Measurements from ENCODE around the gene PMM1.
"Not testable (repeated sequence)": the region's sequence is repeated elsewhere in the genome, so short reads cannot be mapped to it uniquely, and the experiment has no call there.

The PMM1 gene

DNA sequence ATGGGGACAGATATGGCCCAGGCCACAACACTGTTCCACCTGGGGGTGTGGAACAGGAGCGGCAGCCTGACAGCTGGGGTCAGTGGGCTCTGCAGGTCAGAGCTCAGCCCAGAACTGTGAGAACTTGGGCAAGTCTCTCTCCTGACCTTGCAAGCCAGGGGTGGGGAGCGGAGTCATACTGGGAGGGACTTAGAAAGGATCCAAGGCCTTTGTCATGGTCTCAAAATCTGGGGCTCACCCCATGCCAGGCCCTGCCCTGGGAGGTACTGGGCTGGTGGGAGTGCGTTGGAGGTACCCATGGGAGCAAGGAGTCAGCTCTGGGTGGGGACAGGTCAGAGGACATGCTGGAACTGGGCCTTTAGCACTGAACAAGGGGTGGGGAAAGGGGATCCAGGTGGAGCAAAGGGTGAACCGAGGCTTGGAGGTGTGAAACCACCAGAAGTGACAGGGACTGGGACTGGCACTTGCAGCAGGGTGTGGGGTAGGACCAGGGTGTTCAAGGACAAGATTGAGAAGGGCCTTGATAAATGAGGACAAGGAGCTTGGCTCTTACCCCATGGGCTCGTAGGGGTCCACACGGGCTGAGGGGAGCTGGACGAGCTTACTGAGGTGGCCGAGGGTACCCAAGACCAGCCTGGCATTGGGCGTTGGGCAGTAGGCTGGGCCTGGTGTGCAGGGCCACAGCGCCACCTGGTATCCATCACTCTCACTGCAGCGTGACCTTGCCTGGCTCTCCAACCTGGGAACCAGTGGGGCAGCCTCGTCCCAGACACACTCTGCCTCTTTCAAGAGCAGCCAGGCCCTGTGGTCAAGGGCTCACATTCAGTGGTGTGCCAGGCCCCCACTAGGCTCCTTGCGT lies 7.4 kb upstream of the PMM1 start:
- DNase-seq (ENCODE audit: low spot score) = peak; percentile 69

DNA sequence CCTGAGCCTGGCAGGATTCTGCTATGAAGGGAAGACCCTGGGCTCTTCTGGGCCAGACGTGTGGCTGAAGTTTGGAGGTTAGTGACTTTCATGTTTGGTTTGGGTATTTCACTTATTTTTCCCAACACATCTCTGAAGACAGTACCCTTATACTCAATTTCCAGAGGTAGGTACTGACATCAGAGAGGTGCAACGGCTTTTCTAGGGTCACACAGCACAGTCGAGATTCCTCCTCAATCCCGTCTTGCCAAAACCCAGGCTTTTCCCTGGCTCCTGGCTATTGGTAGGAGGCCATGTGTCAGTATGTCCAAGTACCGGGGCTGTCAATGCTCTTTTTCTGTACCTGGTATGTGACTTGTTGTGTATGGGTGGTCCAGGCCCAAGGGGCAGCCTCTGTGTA lies 6.1 kb upstream of the PMM1 start:
- DNase-seq (ENCODE audit: low spot score) = no peak

DNA sequence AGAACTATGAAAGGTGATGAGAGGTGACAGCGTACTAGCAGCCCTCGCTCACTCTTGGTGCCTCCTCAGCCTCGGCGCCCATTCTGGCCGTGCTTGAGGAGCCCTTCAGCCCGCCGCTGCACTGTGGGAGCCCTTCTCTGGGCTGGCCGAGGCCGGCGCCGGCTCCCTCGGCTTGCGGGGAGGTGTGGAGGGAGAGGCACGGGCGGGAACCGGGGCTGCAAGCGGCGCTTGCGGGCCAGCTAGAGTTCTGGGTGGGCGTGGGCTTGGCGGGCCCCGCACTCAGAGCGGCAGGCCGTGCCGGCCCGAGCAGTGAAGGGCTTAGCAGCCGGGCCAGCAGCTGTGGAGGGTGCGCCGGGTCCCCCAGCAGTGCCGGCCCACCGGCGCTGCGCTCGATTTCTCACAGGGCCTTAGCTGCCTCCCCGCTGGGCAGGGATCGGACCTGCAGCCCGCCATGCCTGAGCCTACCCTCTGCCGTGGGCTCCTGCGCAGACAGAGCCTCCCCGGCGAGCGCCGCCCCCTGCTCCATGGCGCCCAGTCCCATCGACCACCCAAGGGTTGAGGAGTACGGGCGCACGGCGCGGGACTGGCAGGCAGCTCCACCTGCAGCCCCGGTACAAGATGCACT lies 3.8 kb upstream of the PMM1 start:
- not testable (repeated sequence) for DNase-seq (ENCODE audit: low spot score)

DNA sequence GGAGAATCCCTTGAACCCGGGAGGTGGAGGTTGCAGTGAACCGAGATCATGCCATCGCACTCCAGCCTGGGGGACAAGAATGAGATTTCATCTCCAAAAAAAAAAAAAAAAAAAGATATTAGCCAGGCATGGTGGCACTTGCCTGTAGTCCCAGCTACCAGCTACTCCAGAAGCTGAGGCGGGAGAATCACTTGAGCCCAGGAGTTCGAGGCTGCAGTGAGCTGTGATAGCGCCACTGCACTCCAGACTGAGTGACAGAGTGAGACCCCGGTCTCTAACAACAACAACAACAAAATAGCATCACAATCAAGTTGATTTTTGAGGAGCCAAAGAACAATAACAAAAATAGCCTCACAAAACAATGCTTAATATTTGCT lies 2.3 kb downstream of the PMM1 start:
- no peak for DNase-seq (ENCODE audit: low spot score)

DNA sequence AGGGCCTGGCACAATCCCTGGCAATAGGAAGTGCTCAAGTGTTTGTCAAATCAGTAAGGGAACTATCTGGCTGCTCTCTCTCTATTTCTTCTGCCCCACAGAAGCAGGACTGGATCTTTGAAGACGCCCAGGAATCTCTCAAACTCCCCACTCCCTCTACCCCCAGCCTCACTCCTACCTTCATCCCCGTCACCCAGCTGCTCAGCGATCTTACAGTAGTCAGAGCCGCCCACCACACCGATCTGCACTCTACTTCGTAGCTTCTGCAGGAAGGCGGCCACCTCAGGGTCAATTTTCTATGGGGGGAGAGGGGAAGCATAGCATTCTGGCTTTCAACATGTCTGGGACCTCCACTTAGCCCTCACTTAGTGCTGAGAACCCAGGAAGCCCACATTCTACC lies 3.7 kb downstream of the PMM1 start:
- DNase-seq (ENCODE audit: low spot score) = no peak

DNA sequence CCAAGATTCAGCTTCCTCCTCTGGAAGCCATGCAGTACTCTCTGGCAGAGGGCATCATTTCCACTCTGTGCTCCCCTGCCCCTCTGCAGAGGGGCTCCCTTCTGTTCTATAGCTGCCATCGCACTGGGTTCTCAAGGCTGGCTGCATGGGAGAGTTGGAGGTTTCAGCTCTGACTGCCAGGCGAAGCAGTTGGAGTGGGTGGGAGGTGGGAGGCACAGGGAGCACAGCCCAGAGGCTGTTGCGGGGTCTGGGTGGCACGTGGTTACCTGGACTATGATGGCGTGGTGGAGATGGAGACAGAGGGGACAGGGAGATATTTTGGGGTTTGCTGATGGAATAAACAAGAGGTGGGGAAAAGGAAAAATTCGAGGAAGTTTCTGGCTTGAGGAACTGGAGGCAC lies 4.8 kb downstream of the PMM1 start:
- DNase-seq (ENCODE audit: low spot score) = no peak

DNA sequence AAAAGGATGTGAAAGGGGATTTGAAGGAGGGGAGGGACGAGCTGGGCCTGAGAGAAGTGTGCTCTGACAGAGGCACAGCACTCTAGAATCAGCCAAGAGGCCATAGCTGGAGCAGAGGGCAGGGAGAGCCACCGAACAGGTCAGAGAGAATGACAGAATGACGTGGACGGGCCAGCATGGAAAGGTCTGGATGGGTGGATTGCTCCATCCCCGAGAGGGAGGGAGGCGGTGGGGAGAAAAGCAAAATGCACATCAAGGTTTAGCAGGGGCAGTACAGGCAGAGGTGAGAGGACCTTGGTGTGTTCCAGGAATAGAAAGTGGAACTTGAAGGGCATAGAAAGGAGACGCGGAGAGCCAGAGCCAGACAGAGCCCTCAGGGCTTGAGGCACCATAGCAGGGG lies 6.9 kb downstream of the PMM1 start:
- DNase-seq (ENCODE audit: low spot score) = no peak

DNA sequence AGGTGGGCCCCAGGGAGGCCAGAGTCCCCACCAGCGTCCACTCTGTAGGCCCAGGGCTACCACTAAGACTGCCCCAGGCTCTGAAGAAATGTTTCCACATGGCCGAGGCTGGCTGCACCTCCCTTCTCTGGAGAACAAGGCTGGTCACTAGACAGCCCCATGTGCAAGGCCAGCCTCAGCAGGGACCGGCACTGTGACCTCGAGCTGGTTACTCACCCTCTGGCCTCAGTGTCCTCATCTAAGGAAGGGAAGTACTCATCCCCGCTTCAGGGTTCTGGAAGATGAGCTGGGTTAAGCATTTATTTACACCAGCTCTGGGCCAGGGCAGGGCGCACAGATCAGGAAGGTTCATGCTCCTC lies 9.7 kb downstream of the PMM1 start:
- DNase-seq (ENCODE audit: low spot score) = no peak

DNA sequence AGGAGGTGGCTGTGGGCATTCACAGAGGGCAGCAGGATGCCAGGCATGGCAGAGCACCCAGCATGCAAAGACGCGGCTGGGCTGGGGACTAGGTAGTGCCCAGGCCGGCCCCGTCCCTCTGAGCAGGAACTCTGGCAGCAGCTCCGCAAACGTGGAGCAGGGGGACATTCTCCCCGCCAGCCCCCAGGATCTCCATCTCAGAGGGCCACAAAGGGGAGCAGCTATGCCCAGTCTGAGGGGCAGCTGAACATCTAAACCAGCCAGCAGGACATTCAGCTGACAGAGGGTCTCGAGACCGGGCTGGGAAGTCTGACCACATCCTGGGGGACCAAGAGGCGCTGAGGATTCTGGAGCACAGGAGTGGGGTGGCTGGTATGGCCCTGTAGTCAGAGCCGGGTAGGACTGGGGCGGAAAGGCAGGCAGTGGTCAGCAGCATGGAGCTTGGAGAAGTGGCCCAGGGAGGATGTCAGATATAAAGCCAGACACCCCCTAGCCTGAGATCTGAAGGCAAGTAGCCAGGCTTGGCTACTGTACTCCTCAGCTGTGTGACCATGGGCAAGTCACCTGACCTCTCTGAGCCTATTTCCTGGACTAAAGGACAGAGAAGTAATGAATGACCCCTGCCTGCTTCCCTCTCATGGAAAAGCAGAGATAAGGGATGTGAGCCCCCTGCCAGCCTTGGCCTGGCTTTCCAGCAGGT lies 10.2 kb downstream of the PMM1 start:
- no peak for DNase-seq (ENCODE audit: low spot score)

DNA sequence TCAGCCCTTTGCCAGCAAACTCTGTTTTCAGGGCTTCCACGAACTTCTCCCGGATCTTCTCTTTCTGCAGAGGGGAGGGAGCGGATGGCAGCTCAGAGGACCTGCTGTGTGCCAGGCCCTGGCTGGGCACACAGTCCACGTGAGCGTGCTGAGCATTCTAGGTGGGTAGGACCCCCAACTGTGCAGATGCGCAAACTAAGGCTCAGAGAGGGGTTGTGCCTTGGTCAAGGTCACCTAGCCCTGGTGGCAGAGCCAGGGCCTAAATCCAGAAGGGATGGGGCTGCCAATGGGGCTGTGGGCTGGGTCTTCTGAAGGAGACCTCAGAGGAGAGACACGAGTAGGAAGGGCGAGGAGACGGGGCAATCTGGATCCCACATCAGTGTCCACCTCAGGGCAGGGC lies 10.8 kb downstream of the PMM1 start:
- no peak for DNase-seq (ENCODE audit: low spot score)

DNA sequence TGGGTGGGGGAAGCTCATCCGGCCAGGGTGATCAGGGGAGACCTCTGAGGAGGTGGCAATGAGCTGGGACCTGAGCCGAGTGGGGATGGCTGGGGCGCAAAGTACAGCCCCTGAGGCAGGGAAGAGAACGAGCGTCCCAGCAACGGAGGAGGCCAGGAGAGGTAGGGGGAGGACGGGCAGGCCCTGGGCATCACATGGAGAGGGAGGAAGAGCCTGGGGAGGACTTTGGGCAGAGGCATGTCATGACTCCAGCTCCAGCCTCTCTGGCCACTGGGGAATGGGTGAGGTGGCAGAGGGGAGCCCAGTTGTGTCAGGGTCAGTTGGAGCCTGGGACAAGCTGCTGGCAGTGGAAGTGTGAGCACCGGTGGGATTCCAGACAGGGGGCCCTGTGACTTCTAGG lies 11.5 kb downstream of the PMM1 start:
- DNase-seq (ENCODE audit: low spot score) = no peak

DNA sequence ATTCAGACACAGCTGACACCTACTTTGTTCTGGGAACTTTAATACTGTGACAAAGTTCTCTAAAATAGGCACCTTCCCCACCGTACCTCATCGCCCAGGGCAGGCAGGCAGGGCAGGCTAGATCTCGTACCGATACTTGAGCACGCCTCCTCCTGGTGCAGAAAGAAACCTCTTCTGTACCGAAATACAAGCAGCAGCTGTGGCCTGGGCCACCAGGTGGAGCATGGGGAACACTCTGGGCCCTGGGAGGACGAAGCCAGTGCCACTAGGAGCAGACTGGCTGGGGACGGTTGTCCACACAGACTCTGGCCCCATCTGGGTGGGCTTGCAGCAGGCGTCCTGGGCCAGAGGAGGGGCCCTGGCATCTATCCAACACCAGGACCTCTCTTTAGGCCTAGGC lies 12.8 kb downstream of the PMM1 start:
- DNase-seq (ENCODE audit: low spot score) = peak; percentile 61

DNA sequence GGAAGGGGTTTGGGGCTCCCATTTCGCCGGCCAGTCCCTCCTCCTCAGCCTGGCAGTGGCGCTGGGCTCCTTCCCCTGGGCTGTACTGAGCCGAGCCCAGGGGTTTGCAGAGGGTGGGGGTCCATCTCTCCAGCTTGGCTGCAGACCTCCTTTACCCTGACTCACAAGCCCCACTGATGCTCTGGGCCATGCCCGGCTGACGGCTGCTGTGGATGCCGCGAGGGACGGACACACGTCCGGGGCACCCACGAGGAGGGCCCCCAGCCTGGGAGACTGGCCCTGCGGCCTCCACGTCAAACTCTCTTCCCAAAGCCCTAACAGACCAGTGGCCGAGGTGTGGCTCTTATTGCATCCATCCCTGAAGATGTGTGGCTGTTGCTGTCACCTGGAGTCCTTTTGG lies 14.1 kb downstream of the PMM1 start:
- DNase-seq (ENCODE audit: low spot score) = no peak

DNA sequence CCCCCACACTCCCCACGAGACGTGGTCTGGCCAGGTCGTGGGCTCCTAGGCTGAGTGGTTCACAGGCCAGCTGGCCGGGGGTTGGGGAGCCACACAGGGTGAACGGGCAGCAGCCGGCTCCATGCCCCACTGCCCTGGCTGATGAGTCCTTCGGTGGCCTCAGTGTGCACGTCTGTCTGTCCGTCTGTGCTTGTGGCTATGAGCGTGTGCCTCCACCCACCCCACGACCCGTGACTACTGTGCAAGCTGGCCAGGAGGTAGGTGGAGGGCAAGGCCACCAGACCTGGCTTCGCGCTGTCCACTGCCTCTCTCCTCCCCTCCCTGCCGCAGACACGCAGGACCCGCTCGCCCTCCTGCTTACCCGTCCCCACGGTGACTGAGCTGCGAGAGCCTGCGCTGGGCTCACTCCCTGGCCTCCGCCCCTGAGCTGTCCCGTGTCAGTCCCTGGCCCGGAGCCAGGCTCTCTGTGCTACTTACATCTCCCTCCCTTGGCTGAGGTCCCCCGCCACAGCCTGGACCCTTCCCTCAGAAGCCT lies 14.7 kb downstream of the PMM1 start:
- no peak for DNase-seq (ENCODE audit: low spot score)

DNA sequence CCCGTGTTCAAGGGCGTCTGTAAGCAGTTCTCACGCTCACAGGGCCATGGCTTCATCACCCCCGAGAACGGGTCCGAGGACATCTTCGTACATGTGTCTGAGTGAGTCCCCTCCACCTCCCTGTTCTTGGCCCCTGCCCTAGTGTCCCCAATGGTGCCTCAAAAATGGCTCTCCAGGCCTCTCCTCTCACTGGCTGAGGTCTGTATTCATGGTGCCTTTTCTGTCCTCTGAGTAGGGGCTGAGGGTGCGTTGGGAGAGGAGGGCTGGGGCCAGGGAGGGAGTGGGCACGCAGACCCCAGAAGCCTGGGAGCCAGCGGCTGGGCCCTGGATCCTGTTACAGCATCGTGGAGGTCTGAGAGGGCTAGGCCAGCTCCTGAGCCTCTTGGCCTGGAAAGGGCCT lies 16.0 kb downstream of the PMM1 start:
- no peak for DNase-seq (ENCODE audit: low spot score)

DNA sequence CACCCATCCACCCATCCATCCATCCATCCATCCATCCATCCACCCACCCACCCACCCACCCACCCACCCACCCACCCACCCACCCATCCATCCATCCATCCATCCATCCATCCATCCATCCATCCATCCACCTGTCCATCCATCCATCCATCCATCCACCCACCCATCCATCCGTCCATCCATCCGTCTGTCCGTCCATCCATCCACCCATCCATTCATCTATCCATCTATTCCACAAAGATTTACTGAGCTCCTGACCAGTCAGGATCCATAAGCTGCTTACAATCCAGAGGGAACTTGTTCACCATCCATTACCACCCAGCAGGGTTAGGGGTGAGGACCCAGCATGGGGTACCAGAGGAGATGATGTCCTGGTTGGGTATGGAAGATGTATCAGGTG lies 17.3 kb downstream of the PMM1 start:
- not testable (repeated sequence) for DNase-seq (ENCODE audit: low spot score)

DNA sequence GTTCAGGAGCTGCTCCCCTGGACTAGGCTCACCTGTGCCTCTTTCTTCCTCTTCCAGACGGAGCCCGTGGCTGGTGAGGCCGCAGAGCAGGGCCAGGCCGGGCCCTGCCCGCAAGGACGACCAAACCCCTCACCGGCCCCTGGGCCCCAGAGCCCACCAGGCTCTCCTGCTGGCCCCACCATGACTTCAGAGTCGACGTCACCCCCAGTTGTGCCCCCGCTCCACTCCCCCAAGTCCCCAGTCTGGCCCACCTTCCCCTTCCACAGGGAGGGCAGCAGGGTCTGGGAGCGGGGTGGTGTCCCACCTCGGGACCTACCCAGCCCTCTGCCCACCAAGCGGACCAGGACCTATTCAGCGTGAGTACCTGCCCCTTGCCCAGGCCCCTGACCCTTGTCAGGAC lies 17.9 kb downstream of the PMM1 start:
- no peak for DNase-seq (ENCODE audit: low spot score)

DNA sequence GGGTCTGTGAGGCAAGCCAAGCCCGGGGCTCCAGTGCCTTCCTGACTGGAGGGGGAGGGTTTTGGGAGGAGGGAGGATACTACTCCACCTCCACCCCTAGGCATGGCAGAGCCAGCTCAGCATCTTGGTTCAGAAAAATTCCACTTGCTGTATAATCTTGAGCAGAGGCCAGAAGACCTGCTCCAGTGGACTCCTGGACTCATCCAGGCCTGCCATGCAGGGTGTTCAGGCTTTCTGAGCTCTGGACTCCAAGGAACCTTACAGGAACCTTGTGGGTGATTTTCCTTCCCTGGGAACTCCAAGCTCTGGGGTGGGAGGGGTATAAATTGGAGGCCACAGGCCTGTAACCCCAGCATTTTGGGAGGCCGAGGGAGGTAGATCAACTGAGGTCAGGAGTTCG lies 19.4 kb downstream of the PMM1 start:
- DNase-seq (ENCODE audit: low spot score) = no peak

DNA sequence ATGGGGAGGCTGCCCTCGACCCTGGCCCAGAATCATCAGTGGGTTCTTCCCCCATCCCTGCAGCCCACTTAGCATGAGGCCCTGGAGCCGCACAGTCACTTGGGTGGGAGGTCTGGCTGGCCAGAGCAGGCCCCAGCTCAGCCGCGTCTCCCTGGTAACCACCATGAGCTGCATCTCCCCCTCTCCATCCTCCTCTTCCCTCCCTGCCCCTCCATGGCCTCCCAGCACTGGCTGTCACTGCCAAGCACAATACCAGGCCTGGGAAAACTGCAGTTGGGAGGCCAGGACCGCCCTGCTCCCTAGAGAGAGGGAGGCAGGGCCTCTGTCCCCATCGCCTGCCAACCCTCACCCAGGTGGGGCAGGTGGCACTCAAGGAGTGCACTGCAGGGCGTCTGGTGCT lies 20.8 kb downstream of the PMM1 start:
- DNase-seq (ENCODE audit: low spot score) = no peak

DNA sequence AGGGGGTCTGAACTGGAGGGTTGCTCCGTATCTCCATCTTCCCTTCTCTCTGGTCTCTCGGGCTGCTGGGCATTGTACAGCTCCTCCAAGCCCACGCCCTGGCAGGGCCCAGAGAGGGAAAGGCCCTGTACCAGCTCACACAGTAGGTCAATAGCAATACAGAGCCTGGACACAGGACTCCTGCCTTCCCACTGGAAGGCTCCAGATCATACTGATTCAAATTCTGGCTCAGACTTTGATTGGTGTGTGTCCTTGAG lies 22.2 kb downstream of the PMM1 start:
- DNase-seq (ENCODE audit: low spot score) = no peak

DNA sequence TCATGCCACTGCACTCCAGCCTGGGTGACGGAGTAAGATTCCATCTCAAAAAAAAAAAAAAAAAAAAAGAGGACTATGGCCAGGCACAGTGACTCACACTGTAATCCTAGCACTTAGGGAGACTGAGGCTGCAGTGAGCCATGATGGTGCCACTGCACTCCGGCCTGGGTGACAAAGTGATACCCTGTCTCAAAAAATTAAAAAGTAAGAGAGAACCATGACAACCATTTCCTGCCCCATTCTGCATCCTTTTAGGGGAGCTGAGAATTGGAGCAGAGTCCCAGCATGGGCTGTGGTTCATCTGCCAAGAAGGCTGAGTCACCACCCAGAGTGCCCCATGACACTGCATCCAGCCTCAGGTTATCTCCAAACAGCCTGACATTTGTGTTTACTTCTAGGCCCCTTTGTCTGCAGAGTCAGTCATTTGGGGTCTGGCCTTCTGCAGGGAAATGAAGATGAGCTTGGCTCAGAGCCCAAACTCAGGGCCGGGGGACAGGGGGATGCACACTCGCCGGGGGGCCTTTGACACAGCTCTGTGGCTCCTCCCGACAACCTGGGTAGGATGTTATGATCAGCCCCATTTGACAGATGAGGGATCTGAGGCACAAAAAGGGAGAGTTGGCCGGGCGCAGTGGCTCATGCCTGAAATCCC lies 24.1 kb downstream of the PMM1 start:
- peak; percentile 88 for DNase-seq (ENCODE audit: low spot score)

DNA sequence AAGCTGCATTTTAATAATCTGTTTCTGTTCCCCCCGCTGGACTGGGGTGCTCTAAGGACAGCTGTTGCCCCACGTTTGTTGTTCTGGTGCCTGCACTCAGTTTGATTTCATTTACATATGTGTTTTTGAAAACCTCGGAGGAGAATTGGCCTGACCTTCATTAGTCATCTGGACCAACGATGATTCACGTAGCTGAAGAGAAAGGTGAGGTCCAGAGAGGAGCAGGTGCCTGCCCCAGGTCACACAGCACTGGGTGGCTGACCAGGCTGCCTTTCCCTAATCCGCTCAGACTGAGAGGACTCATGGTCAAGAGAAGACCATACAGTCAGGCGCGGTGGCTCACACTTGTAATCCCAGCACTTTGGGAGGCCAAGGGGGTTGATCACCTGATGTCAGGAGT lies 25.1 kb downstream of the PMM1 start:
- no peak for DNase-seq (ENCODE audit: low spot score)
